ENCODE measurements around the gene ZNF426.
"Not testable (repeated sequence)": the region's sequence is repeated elsewhere in the genome, so short reads cannot be mapped to it uniquely, and the experiment has no call there.

GRCh38 chr19:9541281-9541680 lies 2.8 kb upstream of the ZNF426 start:
- TF ChIP-seq CTCF (conservative IDR thresholded peaks at IDR 0.05; ENCODE audit: low read length); EZH2phosphoT487 (IDR thresholded peaks at IDR 0.05; ENCODE audit: borderline replicate concordance): not testable (repeated sequence)

All from Loucy (cell line).